ENCODE results near the gene STIM1.

GRCh38 chr11:3977078-3977477, 121.6 kb downstream of the STIM1 start:
- TF ChIP-seq CTCF (conservative IDR thresholded peaks at IDR 0.05) (no peak), EZH2 (IDR thresholded peaks at IDR 0.05; ENCODE audit: low read depth) (no peak)
